ENCODE results near the gene PRKCB.

- TF ChIP-seq, protein P1, sequence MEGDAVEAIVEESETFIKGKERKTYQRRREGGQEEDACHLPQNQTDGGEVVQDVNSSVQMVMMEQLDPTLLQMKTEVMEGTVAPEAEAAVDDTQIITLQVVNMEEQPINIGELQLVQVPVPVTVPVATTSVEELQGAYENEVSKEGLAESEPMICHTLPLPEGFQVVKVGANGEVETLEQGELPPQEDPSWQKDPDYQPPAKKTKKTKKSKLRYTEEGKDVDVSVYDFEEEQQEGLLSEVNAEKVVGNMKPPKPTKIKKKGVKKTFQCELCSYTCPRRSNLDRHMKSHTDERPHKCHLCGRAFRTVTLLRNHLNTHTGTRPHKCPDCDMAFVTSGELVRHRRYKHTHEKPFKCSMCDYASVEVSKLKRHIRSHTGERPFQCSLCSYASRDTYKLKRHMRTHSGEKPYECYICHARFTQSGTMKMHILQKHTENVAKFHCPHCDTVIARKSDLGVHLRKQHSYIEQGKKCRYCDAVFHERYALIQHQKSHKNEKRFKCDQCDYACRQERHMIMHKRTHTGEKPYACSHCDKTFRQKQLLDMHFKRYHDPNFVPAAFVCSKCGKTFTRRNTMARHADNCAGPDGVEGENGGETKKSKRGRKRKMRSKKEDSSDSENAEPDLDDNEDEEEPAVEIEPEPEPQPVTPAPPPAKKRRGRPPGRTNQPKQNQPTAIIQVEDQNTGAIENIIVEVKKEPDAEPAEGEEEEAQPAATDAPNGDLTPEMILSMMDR (IDR thresholded peaks at IDR 0.05), result no peak
- TF ChIP-seq POLR2A (IDR thresholded peaks at IDR 0.05), result no peak
- no peak for TF ChIP-seq POLR2AphosphoS5 (IDR thresholded peaks at IDR 0.05)
These were observed 282.5 kb downstream of the PRKCB start for GRCh38 chr16:24118126-24118821.
